ENCODE measurements around the gene NAV2.

The NAV2 gene

DNA sequence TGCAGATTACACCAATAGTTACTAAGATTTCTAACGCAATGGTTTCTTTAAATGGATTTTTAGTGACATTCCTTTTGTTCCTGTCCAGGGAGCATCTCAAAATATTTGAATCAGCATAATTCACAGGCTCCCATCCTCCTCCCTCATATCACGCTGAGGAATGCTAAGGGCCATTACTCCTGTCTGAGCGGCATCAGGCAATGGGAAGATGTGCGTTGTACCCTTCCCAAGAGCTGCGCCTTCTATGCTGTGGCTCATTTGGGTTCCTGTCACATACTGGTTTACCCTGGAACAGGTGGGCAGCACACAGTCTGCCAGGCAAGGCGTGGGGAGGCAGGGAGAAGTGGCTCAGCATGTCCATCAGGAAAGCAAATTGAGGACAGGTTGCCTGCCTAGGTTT is 325.8 kb downstream of the NAV2 start:
- Histone ChIP-seq H3K9me3 (ENCODE audit: control insufficient read depth, insufficient read depth, low read length) (no peaks in the 10 kb centered on the region), H3K27me3 (ENCODE audit: control insufficient read depth, insufficient read depth, low read length) (no peaks in the 10 kb centered on the region), H3K9ac (ENCODE audit: low read depth, low read length) (no peak overlapping the region), H3K4me1 (ENCODE audit: control insufficient read depth, insufficient read depth, low read length) (peaks cover 38% of the 10 kb centered on the region), H3K27ac (ENCODE audit: low read depth, low read length) (no peak overlapping the region), H3K36me3 (ENCODE audit: control insufficient read depth, insufficient read depth, low read length) (peaks cover 55% of the 10 kb centered on the region), H3K4me3 (ENCODE audit: low read depth, low read length) (no peak overlapping the region)

DNA sequence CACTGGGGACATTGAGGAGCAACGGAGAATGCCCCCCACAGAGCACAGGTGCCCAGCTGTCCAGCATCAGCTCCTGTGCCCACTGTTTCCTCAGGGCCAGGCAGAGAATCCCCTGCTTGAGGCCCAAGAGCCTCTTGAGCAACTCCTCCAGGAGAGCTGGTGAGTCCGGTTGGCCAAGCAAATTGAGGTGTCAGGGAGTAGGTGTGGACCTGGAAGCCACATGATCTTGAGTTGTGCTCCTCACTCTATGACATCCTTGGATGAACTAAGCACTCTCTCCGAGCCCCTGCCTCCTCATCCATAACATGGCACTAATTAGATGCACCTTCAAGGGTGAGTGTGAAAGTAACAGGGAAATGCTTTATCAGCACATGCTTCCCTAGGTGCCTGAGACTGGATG is 326.3 kb downstream of the NAV2 start:
- H3K4me1 ChIP-seq (ENCODE audit: control insufficient read depth, insufficient read depth, low read length) = peaks cover 36% of the 10 kb centered on the region
- H3K36me3 ChIP-seq (ENCODE audit: control insufficient read depth, insufficient read depth, low read length) = peaks cover 59% of the 10 kb centered on the region
- no peak overlapping the region for H3K4me3 ChIP-seq (ENCODE audit: low read depth, low read length)
- no peak overlapping the region for H3K27ac ChIP-seq (ENCODE audit: low read depth, low read length)
- H3K9me3 ChIP-seq (ENCODE audit: control insufficient read depth, insufficient read depth, low read length) = no peaks in the 10 kb centered on the region
- H3K27me3 ChIP-seq (ENCODE audit: control insufficient read depth, insufficient read depth, low read length) = no peaks in the 10 kb centered on the region
- H3K9ac ChIP-seq (ENCODE audit: low read depth, low read length) = no peak overlapping the region

DNA sequence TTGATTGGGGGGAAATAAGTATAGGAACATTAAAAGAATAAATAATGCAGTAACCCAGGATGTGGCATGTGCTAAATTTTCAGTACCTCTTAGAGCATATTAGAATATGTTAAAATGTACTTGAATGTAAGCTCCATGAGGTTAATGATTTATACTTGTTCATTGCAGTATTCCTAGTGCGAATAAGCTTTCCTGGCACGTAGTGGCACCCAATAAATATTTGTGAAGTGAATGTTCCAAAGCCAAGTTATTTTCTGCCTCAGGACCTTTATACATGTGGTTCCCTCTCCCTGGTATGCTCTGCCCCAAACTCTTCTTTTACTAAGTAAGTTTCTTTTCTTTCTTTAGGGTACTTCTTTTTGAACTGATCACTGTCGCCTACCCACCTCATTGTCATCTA is 328.9 kb downstream of the NAV2 start:
- Histone ChIP-seq H3K27me3 (ENCODE audit: control insufficient read depth, insufficient read depth, low read length) (no peaks in the 10 kb centered on the region), H3K9ac (ENCODE audit: low read depth, low read length) (no peak overlapping the region), H3K36me3 (ENCODE audit: control insufficient read depth, insufficient read depth, low read length) (peaks cover 70% of the 10 kb centered on the region), H3K4me3 (ENCODE audit: low read depth, low read length) (no peak overlapping the region), H3K4me1 (ENCODE audit: control insufficient read depth, insufficient read depth, low read length) (peaks cover 35% of the 10 kb centered on the region), H3K9me3 (ENCODE audit: control insufficient read depth, insufficient read depth, low read length) (no peaks in the 10 kb centered on the region), H3K27ac (ENCODE audit: low read depth, low read length) (no peak overlapping the region)

DNA sequence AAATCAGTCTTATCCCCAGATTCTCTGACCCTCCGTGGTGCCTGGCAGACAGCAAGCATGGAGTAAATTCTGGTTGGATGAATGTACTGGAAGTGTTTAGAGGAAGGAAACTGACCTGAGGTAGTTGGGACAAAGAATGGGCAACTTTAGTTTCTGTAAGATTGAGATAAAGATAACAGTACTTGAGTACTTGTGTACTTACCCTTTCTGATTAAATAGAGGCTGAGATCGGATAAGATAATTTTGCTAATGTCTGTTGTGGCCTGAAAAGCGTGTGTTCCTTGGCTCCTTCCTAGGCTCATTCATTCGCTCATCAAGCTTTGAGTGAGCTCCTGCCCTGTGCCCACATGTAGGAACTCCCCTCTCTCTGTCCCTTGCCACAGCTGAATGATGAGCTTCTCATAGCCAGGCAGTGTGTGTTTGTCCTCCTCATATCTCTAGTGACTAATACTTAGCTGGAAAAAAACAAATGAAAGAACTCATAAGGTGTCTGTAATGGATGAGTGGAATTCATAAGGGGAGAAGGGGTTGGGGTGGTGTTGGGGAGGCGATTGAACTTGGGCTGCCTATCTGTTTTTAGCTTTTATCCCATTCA is 329.5 kb downstream of the NAV2 start:
- Histone ChIP-seq H3K9ac (ENCODE audit: low read depth, low read length) (no peak overlapping the region), H3K4me1 (ENCODE audit: control insufficient read depth, insufficient read depth, low read length) (peaks cover 29% of the 10 kb centered on the region), H3K27ac (ENCODE audit: low read depth, low read length) (peak overlapping the region; percentile 29), H3K27me3 (ENCODE audit: control insufficient read depth, insufficient read depth, low read length) (no peaks in the 10 kb centered on the region), H3K36me3 (ENCODE audit: control insufficient read depth, insufficient read depth, low read length) (peaks cover 70% of the 10 kb centered on the region), H3K9me3 (ENCODE audit: control insufficient read depth, insufficient read depth, low read length) (no peaks in the 10 kb centered on the region), H3K4me3 (ENCODE audit: low read depth, low read length) (no peak overlapping the region)

DNA sequence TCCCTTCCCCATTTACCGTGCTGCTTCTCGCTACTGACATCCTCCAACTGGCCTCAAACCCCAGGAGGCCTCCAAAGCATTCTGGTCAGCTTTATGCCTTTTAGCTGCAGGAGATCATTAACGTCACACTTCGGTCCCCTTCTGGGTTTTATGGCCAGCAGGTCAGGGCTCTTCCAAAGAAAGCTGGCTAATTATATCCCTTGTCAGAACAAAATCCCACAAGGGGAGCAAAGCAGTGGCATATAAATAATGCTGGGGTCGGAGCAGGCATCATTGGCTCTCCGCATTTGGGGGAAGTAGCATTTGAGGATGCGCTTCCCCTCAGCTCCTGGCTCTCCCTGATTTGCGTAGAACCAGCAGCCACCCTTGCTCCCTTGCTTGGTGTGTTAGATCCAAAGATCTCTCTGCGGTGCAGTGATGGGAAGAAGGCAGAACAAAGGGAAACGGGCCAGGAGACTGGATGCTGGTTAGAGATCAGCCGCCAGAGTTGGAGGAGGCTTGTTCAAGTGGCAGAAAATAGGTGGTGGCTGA is 330.2 kb downstream of the NAV2 start:
- H3K27me3 ChIP-seq (ENCODE audit: control insufficient read depth, insufficient read depth, low read length) = no peaks in the 10 kb centered on the region
- peaks cover 22% of the 10 kb centered on the region for H3K4me1 ChIP-seq (ENCODE audit: control insufficient read depth, insufficient read depth, low read length)
- no peaks in the 10 kb centered on the region for H3K9me3 ChIP-seq (ENCODE audit: control insufficient read depth, insufficient read depth, low read length)
- H3K9ac ChIP-seq (ENCODE audit: low read depth, low read length) = no peak overlapping the region
- peaks cover 70% of the 10 kb centered on the region for H3K36me3 ChIP-seq (ENCODE audit: control insufficient read depth, insufficient read depth, low read length)
- no peak overlapping the region for H3K4me3 ChIP-seq (ENCODE audit: low read depth, low read length)
- peak overlapping the region; percentile 43 for H3K27ac ChIP-seq (ENCODE audit: low read depth, low read length)

DNA sequence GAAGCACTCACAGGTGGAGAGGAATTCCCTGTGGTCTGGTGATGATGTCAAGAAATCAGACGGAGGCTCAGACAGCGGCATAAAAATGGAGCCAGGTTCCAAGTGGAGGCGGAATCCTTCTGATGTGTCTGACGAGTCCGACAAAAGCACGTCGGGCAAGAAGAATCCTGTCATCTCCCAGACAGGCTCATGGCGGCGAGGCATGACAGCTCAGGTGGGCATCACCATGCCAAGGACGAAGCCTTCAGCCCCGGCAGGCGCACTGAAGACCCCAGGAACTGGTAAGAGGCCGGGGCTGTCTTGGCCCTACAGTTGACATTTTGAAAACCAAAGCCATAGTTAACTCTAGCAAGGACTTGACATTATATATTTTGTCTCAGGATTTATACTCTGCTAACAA is 331.4 kb downstream of the NAV2 start:
- Histone ChIP-seq H3K9ac (ENCODE audit: low read depth, low read length) (no peak overlapping the region), H3K4me3 (ENCODE audit: low read depth, low read length) (no peak overlapping the region), H3K27ac (ENCODE audit: low read depth, low read length) (no peak overlapping the region), H3K36me3 (ENCODE audit: control insufficient read depth, insufficient read depth, low read length) (peaks cover 71% of the 10 kb centered on the region), H3K4me1 (ENCODE audit: control insufficient read depth, insufficient read depth, low read length) (peaks cover 16% of the 10 kb centered on the region), H3K9me3 (ENCODE audit: control insufficient read depth, insufficient read depth, low read length) (no peaks in the 10 kb centered on the region), H3K27me3 (ENCODE audit: control insufficient read depth, insufficient read depth, low read length) (no peaks in the 10 kb centered on the region)

DNA sequence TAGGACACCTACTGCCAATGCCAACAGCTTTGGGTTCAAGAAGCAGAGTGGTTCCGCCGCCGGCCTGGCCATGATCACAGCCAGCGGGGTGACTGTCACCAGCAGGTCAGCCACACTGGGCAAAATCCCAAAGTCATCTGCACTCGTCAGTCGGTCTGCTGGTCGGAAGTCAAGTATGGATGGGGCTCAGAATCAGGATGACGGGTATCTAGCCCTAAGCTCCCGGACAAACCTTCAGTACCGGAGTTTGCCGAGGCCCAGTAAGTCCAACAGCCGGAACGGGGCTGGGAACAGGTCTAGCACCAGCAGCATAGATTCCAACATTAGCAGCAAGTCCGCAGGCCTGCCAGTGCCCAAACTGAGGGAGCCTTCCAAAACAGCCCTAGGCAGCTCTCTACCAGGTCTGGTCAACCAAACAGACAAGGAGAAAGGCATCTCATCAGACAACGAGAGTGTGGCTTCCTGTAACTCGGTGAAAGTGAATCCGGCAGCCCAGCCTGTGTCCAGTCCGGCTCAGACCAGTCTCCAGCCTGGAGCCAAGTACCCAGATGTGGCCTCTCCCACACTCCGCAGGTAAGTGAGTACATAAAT is 332.6 kb downstream of the NAV2 start:
- Histone ChIP-seq H3K9me3 (ENCODE audit: control insufficient read depth, insufficient read depth, low read length) (no peaks in the 10 kb centered on the region), H3K27ac (ENCODE audit: low read depth, low read length) (no peak overlapping the region), H3K4me3 (ENCODE audit: low read depth, low read length) (no peak overlapping the region), H3K4me1 (ENCODE audit: control insufficient read depth, insufficient read depth, low read length) (peaks cover 27% of the 10 kb centered on the region), H3K9ac (ENCODE audit: low read depth, low read length) (no peak overlapping the region), H3K27me3 (ENCODE audit: control insufficient read depth, insufficient read depth, low read length) (no peaks in the 10 kb centered on the region), H3K36me3 (ENCODE audit: control insufficient read depth, insufficient read depth, low read length) (peaks cover 70% of the 10 kb centered on the region)

DNA sequence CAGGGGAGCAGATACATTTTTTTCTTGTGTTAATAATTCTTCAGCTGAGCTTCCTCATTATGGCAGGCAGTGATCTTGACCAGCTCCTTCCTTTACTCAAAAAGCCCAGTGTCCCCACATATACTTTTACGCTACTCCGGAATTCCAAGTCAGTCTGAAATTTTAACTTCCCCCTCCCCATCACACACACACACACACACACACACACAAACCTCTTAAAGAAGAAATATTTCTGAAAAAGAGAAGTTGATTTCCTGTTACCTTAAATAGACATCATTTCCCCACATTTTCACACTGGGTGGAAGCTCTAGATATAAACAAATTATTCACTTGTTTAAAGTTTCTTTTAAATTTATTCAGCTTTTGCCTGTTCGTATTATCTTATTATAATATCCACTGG is 333.8 kb downstream of the NAV2 start:
- Histone ChIP-seq H3K27ac (ENCODE audit: low read depth, low read length) (no peak overlapping the region), H3K4me3 (ENCODE audit: low read depth, low read length) (no peak overlapping the region), H3K36me3 (ENCODE audit: control insufficient read depth, insufficient read depth, low read length) (peaks cover 67% of the 10 kb centered on the region)

DNA sequence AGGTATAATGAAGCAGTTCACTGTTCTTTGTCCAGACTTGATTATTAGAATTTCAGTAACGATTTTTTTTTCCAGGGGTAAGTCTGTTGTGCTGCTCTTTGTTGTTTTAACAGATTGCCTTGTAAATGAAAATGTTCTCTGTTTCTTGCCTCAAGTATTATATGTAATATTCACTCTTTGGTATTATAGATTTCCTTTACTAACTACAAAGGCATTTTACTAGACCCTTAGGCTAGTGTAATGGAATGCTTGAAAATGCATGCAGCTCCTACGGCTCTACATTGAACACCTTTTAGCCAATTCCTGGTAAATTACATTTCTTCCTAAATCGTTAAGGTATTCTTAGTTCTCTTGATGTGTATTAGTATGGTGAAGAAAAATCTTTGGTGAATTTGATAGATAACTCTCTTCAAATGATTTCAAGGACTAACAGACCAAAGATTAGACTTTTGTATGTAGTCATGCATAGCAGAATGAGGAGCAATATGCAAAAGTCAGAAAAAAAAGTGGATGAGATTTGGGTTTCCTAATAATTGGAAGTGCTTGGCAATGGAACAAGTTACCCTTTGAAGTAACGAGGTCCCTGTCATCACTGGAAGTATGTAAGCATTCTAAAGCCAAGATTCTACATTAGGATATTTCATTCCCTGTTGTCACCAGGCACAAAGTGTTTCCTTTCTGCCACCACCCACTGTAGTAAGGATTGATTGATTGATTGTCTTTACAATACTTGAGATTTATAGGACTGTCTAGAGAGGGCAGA is 334.6 kb downstream of the NAV2 start:
- Histone ChIP-seq H3K9ac (ENCODE audit: low read depth, low read length) (no peak overlapping the region), H3K9me3 (ENCODE audit: control insufficient read depth, insufficient read depth, low read length) (no peaks in the 10 kb centered on the region), H3K4me1 (ENCODE audit: control insufficient read depth, insufficient read depth, low read length) (peaks cover 33% of the 10 kb centered on the region), H3K27me3 (ENCODE audit: control insufficient read depth, insufficient read depth, low read length) (no peaks in the 10 kb centered on the region), H3K4me3 (ENCODE audit: low read depth, low read length) (no peak overlapping the region), H3K27ac (ENCODE audit: low read depth, low read length) (no peak overlapping the region), H3K36me3 (ENCODE audit: control insufficient read depth, insufficient read depth, low read length) (peaks cover 75% of the 10 kb centered on the region)

More for the DNA sequence above, 333.8 kb downstream of the NAV2 start:
- Histone ChIP-seq H3K27me3 (ENCODE audit: control insufficient read depth, insufficient read depth, low read length) (no peaks in the 10 kb centered on the region), H3K4me1 (ENCODE audit: control insufficient read depth, insufficient read depth, low read length) (peaks cover 38% of the 10 kb centered on the region), H3K9ac (ENCODE audit: low read depth, low read length) (no peak overlapping the region), H3K9me3 (ENCODE audit: control insufficient read depth, insufficient read depth, low read length) (no peaks in the 10 kb centered on the region)

DNA sequence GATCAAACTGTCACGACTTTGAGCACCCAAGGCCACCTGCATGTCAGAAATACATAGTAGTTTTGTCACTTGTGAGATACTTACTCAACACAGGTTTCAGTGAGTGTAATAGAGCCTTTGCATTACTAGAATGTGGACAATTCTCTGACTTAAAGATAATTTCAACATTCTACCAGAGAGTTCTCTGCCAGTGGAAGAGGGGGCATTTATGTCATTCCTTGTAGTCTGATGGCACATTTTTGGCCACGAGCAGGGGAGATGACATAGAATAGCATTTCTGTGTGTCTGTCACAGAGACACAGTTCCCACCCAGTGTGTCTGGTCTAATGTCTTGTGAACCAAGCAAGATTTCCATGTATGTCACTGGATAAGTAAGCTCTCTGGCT is 335.1 kb downstream of the NAV2 start:
- Histone ChIP-seq H3K9me3 (ENCODE audit: control insufficient read depth, insufficient read depth, low read length) (no peaks in the 10 kb centered on the region), H3K9ac (ENCODE audit: low read depth, low read length) (no peak overlapping the region), H3K4me1 (ENCODE audit: control insufficient read depth, insufficient read depth, low read length) (peaks cover 27% of the 10 kb centered on the region), H3K36me3 (ENCODE audit: control insufficient read depth, insufficient read depth, low read length) (peaks cover 80% of the 10 kb centered on the region), H3K4me3 (ENCODE audit: low read depth, low read length) (no peak overlapping the region), H3K27me3 (ENCODE audit: control insufficient read depth, insufficient read depth, low read length) (no peaks in the 10 kb centered on the region), H3K27ac (ENCODE audit: low read depth, low read length) (no peak overlapping the region)

DNA sequence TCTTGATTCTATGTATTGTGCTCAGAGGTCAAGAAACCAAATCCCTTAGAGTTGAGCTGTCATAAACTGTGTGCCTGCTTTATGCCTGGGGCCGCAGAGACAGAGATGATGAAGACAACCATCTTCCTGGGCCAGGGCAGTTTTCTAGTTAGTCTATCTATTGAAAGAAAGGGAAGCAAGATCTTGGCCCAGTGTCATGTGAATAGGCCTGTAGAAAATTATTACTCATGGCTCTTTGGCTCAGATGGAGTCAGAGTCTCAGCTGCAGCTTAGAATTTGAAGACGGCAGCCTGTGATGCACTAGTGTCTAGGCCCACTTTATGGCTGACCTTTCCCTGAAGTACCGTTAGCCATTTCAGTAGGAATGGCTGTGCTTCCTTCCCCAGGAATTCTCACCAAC is 335.6 kb downstream of the NAV2 start:
- Histone ChIP-seq H3K4me1 (ENCODE audit: control insufficient read depth, insufficient read depth, low read length) (peaks cover 24% of the 10 kb centered on the region), H3K9ac (ENCODE audit: low read depth, low read length) (no peak overlapping the region), H3K36me3 (ENCODE audit: control insufficient read depth, insufficient read depth, low read length) (peaks cover 84% of the 10 kb centered on the region), H3K27me3 (ENCODE audit: control insufficient read depth, insufficient read depth, low read length) (no peaks in the 10 kb centered on the region), H3K4me3 (ENCODE audit: low read depth, low read length) (no peak overlapping the region), H3K9me3 (ENCODE audit: control insufficient read depth, insufficient read depth, low read length) (no peaks in the 10 kb centered on the region), H3K27ac (ENCODE audit: low read depth, low read length) (no peak overlapping the region)
